T-helper 17 cell (primary cell): ENCODE data around the gene CLMP. TPM values are rescaled to one million over a fixed set of nuclear protein-coding genes. Genes with fewer than 3 reads are reported as not detected.

Source experiments
- ATAC-seq: fragments of 150-1000 bp; cut with Tn5 transposase; 2 replicates; pipeline ENCODE4 v1.10.0; 2021; ENCODE audit warnings: mild to moderate bottlenecking, moderate library complexity
- DNase-seq, 3 donors: peaks; one replicate each; pipeline versions ENCODE4 v3.0.0 to v3.0.0-alpha.2; 2020 to 2021
- H3K9me3 ChIP-seq: one replicate; pipeline ENCODE4 v1.7.0; 2013; ENCODE audit warnings: low read length, mild to moderate bottlenecking; ENCODE audit not compliant: control insufficient read depth, poor library complexity, severe bottlenecking
- H3K27ac Mint-ChIP-seq: one replicate; pipeline ENCODE4 v1.8.0; 2022; ENCODE audit warnings: mild to moderate bottlenecking, moderate library complexity, mixed read lengths
- H3K27me3 Mint-ChIP-seq: one replicate; pipeline ENCODE4 v1.8.0; 2022; ENCODE audit warnings: mixed read lengths
- H3K36me3 Mint-ChIP-seq: one replicate; pipeline ENCODE4 v1.8.0; 2022; ENCODE audit warnings: low read depth, mixed read lengths
- H3K4me1 Mint-ChIP-seq: one replicate; pipeline ENCODE4 v1.8.0; 2022; ENCODE audit warnings: mild to moderate bottlenecking, mixed read lengths
- H3K4me3 Mint-ChIP-seq: one replicate; pipeline ENCODE4 v1.8.0; 2022; ENCODE audit warnings: mild to moderate bottlenecking, moderate library complexity, mixed read lengths
- total RNA-seq, 4 donors: library from RNA in 2 of 4; stranded (reverse) in 2 of 4; gene quantifications; one replicate each; pipeline ENCODE4 v1.2.3 and lab custom pipeline; 2022 to 2026

The CLMP gene
- total RNA-seq, 2 donors from 2014 or later: 0.26 to 0.67 TPM

DNA sequence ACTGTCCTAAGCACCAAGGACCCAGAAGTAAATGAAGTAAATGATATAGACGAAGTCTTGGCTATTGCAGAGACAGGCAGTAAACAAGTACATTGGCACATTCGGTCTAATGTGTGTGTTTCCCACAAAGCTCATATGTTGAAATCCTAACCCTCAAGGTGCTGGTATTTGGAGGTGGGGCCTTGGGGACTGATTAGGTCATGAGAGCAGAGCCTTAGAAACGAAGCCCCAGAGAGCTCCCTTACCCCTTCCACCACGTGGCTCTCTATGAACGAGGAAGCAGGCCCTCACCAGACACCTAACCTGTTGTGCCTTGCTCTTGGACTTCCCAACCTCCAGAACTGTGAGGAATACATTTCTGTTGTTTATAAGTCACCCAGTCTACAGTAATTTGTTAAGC is 14.9 kb downstream of the CLMP start:
- Mint-ChIP-seq H3K27me3 (peaks cover 27% of the 10 kb centered on the region), H3K27ac (no peak overlapping the region), H3K4me3 (no peak overlapping the region), H3K4me1 (no peaks in the 10 kb centered on the region), H3K36me3 (peaks cover 6% of the 10 kb centered on the region)
- DNase-seq (no peak), ATAC-seq (no peak)
- no peaks in the 10 kb centered on the region for H3K9me3 ChIP-seq

DNA sequence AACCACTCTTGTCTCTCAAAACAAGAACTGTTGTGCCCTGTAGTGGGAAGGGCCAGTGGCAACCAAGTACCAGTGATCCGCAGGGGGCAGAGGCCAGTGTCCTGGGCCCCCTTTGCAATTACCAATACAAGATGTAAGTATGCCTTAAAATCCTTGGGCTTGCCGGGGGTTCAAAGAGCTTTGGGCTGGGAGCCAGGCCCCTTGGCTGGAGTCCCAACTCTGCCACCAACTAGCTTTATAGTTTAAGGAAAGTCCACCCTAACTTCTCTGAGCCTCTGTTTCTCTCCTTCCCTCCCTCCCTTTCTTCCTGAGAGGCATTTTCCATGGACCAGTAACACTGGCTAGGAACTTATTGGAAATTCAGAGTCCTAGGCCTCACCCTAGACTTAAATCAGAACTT is 15.5 kb downstream of the CLMP start:
- ATAC-seq: no peak
- no peaks in the 10 kb centered on the region for H3K9me3 ChIP-seq
- Mint-ChIP-seq H3K27me3 (peaks cover 22% of the 10 kb centered on the region), H3K4me1 (no peaks in the 10 kb centered on the region), H3K4me3 (no peak overlapping the region), H3K27ac (no peak overlapping the region), H3K36me3 (peaks cover under 1% of the 10 kb centered on the region)
- no peak for DNase-seq

DNA sequence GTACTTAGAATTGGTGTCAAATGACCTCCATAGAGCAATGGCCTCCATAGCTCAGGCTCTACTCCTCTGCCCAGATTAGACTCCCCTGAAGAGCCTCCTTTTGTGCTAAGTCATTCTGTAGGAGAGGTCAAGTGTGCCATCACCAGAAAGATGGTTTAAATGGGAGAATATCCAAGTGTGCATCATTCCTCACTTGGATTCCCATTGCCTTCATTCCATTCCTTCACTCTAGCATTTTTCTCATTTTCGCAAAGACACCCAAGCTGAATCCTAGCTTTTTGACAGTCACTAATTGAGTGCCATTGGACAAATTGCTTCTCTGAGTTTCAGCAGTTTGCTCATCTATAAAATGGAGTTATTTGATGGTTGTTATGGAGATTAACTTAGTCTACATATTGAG is 16.9 kb downstream of the CLMP start:
- Mint-ChIP-seq H3K27me3 (peaks cover 25% of the 10 kb centered on the region), H3K4me3 (no peak overlapping the region), H3K27ac (no peak overlapping the region), H3K36me3 (no peaks in the 10 kb centered on the region), H3K4me1 (no peaks in the 10 kb centered on the region)
- no peak for ATAC-seq
- no peaks in the 10 kb centered on the region for H3K9me3 ChIP-seq
- no peak for DNase-seq

DNA sequence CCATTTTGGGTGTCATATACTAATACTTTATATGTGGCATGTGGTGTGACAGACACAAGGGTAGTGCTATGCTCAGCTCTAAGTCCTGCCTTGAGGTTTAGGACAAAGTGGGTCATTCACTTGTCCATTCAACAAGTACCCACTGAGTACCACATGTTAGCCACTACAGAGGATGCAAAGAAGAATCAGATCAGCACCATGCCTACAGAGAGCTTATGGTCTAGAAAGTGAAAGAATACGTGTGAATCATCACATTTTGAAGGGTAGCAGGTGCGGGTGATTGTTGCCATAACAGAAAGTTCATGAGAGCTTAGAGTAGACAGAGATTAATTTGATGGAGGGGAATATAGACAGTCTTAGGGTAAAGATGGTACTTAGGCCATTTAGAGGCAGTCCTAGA is 18.3 kb downstream of the CLMP start:
- no peaks in the 10 kb centered on the region for H3K36me3 Mint-ChIP-seq
- DNase-seq: no peak
- no peak for ATAC-seq
- H3K27ac Mint-ChIP-seq: no peak overlapping the region
- H3K9me3 ChIP-seq: no peaks in the 10 kb centered on the region
- no peak overlapping the region for H3K4me3 Mint-ChIP-seq
- no peaks in the 10 kb centered on the region for H3K4me1 Mint-ChIP-seq
- peaks cover 18% of the 10 kb centered on the region for H3K27me3 Mint-ChIP-seq

DNA sequence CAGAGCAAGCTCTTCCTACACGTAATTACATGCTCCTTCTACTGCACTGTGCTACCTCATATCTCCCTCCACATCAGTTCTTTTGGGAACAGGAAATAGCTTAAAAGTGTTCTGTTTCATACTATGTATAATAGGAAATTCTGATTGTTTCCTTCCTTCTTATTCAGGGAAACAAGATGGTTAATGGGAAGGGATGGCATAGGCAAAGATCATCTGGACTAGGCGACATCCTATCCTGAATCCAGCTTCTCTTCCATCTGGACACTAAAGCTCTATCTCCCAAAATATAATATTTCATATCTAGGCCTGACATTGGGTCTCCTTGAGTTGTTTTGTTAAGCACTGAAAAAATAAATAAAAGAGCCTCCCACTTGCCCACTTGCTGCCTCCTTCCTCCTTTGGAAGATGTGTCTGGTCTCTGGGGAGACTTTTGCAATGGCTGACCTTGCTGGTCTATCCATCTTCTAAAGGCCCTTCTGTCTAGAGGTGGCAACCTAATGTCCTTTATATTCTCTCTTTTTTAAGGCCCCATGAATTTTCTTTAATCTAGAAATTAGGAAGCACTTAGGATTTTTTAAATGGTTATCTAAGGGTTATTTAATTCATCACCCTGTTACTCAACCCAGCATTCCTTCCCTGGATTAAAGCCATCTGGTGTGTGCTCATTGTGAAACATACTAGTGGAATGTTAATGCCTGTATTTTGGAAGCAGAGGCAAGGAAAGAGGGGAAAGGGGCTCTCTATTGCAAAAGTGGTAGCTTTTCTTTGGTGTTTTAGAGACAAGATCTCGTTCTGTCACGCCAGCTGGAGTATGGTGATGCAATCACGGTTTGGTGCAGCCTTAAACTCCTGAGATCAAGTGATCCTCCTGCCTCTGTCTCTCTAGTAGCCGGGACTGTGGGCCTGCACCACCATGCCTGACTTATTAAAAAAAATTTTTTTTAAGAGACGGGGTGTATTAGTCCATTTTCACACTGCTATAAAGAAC is 20.6 kb downstream of the CLMP start:
- DNase-seq (no peak), ATAC-seq (no peak)
- H3K4me3 Mint-ChIP-seq: no peak overlapping the region
- no peaks in the 10 kb centered on the region for H3K4me1 Mint-ChIP-seq
- H3K27me3 Mint-ChIP-seq: peaks cover 24% of the 10 kb centered on the region
- no peaks in the 10 kb centered on the region for H3K9me3 ChIP-seq
- H3K27ac Mint-ChIP-seq: no peak overlapping the region
- no peaks in the 10 kb centered on the region for H3K36me3 Mint-ChIP-seq

DNA sequence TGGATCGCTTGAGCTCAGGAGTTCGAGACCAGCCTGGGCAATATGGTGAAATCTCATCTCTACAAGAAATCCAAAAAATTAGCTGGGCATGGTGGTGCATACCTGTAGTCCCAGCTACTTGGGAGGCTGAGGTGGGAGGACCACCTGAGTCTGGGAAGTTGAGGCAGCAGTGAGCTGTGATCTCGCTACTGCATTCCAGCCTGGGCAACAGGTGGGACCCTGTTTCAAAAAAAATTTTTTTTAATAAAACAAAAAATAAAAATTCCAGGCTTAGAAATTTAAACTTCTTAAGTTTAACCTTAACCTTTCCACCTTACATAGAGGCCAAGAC is 21.2 kb downstream of the CLMP start:
- Mint-ChIP-seq H3K27ac (no peak overlapping the region), H3K4me1 (no peaks in the 10 kb centered on the region), H3K36me3 (no peaks in the 10 kb centered on the region), H3K27me3 (peaks cover 30% of the 10 kb centered on the region), H3K4me3 (no peak overlapping the region)
- no peak for DNase-seq
- no peaks in the 10 kb centered on the region for H3K9me3 ChIP-seq
- no peak for ATAC-seq

DNA sequence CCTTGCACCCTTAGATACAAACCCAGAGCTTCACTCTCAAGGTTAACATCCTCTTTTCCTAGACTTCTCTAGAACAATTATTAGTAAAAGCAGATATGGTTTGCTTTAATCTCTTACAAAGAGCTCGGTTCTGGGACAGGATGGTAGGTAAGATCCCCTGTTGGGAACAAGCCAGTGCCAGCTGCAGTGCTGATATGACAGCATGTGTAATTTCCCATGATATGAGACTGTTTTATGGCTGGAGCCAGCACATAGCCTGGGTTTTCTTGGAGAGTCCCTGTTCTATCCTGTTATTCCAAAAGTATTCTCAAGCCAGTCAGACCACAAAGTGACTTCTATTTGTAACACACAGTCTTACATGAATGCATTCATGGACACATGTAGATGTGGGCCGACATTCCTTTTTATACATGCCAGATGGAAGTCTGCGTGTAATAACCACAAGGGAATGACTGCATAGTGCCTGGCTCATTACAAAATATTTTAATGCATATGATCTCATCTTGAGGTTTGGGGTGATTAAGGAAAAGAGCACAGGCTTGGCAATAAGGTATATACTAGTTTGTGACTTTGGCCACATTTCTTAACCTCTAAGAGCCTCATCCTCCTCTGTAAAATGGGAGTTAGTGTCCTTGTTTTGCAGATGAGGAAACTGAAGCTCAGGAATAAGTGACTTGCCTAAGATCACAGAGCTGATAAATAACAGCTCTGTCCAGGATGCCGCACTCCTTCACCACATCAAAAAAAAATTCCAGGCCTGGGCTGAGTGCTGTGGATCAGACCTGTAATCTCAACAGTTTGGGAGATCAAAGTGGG is 21.8 kb downstream of the CLMP start:
- H3K27ac Mint-ChIP-seq: no peak overlapping the region
- no peaks in the 10 kb centered on the region for H3K9me3 ChIP-seq
- no peak overlapping the region for H3K4me3 Mint-ChIP-seq
- ATAC-seq (no peak), DNase-seq (no peak)
- no peaks in the 10 kb centered on the region for H3K36me3 Mint-ChIP-seq
- no peaks in the 10 kb centered on the region for H3K4me1 Mint-ChIP-seq
- peaks cover 36% of the 10 kb centered on the region for H3K27me3 Mint-ChIP-seq

DNA sequence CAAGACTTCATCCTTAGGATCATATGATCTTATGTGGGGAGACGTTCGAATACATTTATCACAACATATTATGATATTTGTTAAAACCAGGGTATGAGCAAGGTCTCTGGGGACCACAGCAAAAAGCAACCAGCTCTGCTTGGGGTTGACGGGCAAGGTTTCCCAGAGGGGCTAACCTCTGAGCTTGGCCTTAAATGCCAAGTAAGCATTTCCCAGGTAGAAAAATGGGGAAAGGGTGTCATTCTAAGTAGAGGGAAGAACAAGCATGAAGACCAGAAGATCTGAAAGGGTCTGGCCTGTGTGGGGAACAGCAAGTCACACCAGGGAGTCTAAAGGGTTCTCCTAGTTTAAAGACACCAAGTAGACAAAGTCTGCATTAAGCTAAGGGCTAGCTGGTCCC is 24.1 kb downstream of the CLMP start:
- ATAC-seq (no peak), DNase-seq (no peak)
- H3K4me1 Mint-ChIP-seq: no peaks in the 10 kb centered on the region
- H3K27me3 Mint-ChIP-seq: peaks cover 37% of the 10 kb centered on the region
- no peak overlapping the region for H3K27ac Mint-ChIP-seq
- no peaks in the 10 kb centered on the region for H3K36me3 Mint-ChIP-seq
- no peak overlapping the region for H3K4me3 Mint-ChIP-seq
- no peaks in the 10 kb centered on the region for H3K9me3 ChIP-seq

DNA sequence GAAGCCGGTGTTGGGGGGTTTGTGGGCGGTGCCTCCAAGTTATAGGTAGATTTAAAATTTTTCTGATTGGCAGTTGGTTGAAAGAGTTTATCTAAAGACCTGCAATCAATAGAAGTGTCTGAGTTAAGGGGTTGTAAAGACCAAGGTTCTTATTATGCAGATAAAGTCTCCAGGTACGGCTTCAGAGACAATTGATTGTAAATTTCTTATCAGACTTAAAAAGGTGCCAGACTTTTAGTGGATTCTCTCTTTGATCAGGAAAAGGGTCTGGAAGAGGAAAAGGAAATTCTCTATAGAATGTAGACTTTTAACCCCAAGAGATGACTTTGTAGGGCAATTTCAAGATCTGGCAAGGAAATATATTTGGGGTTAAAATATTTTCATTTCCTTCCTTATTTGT is 25.2 kb downstream of the CLMP start:
- H3K9me3 ChIP-seq: no peaks in the 10 kb centered on the region
- ATAC-seq (no peak), DNase-seq (no peak)
- no peaks in the 10 kb centered on the region for H3K4me1 Mint-ChIP-seq
- H3K36me3 Mint-ChIP-seq: no peaks in the 10 kb centered on the region
- peaks cover 37% of the 10 kb centered on the region for H3K27me3 Mint-ChIP-seq
- no peak overlapping the region for H3K27ac Mint-ChIP-seq
- H3K4me3 Mint-ChIP-seq: no peak overlapping the region

DNA sequence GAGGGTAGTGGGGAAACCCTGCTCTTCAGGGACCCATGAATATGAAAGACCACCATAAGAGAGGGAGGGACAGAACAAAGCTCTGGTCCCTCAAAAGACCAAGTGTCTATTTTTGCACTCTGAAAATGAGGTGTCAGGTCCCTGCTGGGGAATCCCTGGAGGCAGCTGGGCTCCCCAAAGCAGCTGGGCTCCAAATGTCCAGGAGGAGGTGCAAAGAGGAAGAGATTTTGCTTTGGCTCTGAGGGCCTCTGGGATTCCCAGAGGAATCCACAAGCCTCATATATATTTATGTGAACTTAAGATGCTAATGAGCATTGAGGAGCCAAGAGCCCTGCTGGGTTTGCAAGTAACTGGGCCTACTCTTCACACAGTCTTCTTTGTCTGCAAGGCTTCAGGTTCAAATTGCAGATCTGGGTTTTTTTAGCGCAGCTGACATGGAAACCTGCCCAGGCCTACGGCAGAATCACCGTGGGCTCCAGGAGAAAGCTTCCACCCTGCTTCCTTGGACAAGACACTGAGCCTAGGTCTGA is 26.0 kb downstream of the CLMP start:
- no peak overlapping the region for H3K27ac Mint-ChIP-seq
- ATAC-seq (no peak), DNase-seq (no peak)
- H3K4me1 Mint-ChIP-seq: no peaks in the 10 kb centered on the region
- no peaks in the 10 kb centered on the region for H3K36me3 Mint-ChIP-seq
- H3K27me3 Mint-ChIP-seq: peaks cover 32% of the 10 kb centered on the region
- no peaks in the 10 kb centered on the region for H3K9me3 ChIP-seq
- H3K4me3 Mint-ChIP-seq: no peak overlapping the region

DNA sequence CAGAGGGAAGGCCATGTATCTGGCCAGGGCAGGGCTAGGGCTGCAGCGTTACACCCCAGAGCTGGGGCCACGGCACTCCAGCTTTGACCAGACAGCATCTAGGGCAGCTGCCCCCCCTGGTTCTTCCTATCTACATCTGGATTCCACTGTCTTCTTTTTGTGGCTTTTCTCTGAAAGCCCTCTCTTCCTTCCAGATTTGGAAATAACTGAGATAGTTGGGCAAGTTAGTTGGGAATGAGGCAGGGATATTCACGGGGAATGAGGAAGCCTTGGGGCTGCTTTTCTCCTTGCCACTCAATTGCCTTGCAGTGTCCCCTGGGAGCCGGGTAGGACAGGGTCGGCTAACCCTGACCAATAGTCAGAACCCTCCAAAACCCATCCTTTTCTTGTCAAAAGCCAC is 26.8 kb downstream of the CLMP start:
- H3K9me3 ChIP-seq: no peaks in the 10 kb centered on the region
- Mint-ChIP-seq H3K27ac (no peak overlapping the region), H3K27me3 (peaks cover 30% of the 10 kb centered on the region), H3K4me3 (no peak overlapping the region), H3K36me3 (no peaks in the 10 kb centered on the region), H3K4me1 (no peaks in the 10 kb centered on the region)
- DNase-seq: no peak
- ATAC-seq: no peak

DNA sequence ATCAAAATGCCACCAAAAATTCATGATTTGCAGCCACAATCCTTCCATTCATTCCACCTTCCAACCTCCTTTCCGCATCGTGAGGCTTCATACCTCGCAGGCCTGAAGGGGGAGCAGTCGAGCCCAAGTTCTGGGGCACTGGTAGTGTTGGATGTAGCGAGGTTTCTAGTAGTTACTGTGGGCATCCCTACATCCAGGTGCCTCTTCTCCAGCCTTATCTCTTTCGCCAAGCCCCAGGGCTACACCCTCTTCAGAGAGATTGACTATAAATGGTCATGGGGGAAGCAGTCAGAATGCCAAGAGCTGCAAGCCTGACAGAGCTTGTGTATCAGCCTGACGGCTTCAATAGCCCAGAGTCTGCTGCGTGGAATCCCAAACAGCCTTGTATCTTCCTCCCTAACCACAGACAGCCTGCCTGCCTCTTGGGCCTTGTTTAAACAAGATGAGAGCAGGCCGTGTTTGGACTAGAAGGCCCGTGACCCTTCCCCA is 28.9 kb downstream of the CLMP start:
- ATAC-seq (no peak), DNase-seq (no peak)
- no peak overlapping the region for H3K27ac Mint-ChIP-seq
- peaks cover 33% of the 10 kb centered on the region for H3K27me3 Mint-ChIP-seq
- H3K9me3 ChIP-seq: no peaks in the 10 kb centered on the region
- H3K36me3 Mint-ChIP-seq: no peaks in the 10 kb centered on the region
- no peak overlapping the region for H3K4me3 Mint-ChIP-seq
- H3K4me1 Mint-ChIP-seq: no peaks in the 10 kb centered on the region

DNA sequence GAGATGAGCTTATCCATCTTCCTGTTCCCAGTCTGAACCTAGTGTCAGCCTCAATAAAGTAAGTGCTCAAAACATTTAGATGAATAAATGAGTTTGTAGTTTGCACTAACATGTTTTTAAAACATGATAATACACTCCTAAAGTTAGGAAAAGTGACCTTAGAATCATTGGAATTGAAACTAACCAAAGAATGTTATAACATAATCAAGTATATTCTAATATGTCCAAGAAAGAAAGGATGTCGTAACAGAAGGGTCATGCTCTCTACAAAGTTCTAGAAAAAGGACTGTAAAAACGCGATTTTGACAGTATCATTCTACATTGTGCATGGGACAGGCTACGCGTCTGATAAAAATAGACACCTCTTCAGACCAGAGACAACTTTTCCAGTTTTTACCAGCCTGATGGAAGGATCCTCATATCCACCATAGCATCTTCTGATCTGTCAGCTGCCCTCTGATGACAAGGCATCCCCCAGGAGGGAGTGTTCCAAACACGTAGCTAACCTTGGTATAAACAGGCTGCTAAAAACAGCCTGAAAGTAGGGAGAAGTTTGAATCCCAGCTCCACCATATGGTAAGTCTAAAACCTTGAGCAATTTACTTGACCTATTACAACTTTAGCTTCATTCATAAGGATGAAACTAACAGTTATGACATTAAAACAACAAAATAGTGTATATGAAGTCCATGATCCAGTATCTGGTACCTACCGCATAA is 30.2 kb downstream of the CLMP start:
- H3K4me3 Mint-ChIP-seq: no peak overlapping the region
- H3K36me3 Mint-ChIP-seq: no peaks in the 10 kb centered on the region
- DNase-seq (no peak), ATAC-seq (no peak)
- H3K4me1 Mint-ChIP-seq: no peaks in the 10 kb centered on the region
- H3K27ac Mint-ChIP-seq: no peak overlapping the region
- peaks cover 27% of the 10 kb centered on the region for H3K27me3 Mint-ChIP-seq
- H3K9me3 ChIP-seq: no peaks in the 10 kb centered on the region
